Measurements from ENCODE around the gene WDR81. TPM values are rescaled to one million over a fixed set of nuclear protein-coding genes. Genes with fewer than 3 reads are reported as not detected.
"Not testable (repeated sequence)": the region's sequence is repeated elsewhere in the genome, so short reads cannot be mapped to it uniquely, and the experiment has no call there.

WDR81 gene
- total RNA-seq, 4 donors from 2014 or later = 37.1 to 83.3 (median 59.2) TPM

GRCh38 chr17:1690544-1691221 lies 33.8 kb upstream of the WDR81 start:
- Histone ChIP-seq H3K27ac (no peak overlapping the region), H3K9me3 (no peaks in the 10 kb centered on the region), H3K36me3 (no peaks in the 10 kb centered on the region), H3K27me3 (no peaks in the 10 kb centered on the region), H3K4me3 (no peak overlapping the region), H3K4me1 (no peaks in the 10 kb centered on the region)
- DNase-seq = no peak
- TF ChIP-seq POLR2A (IDR thresholded peaks at IDR 0.05) (no peak), CTCF (IDR thresholded peaks at IDR 0.05) (no peak)

DNA sequence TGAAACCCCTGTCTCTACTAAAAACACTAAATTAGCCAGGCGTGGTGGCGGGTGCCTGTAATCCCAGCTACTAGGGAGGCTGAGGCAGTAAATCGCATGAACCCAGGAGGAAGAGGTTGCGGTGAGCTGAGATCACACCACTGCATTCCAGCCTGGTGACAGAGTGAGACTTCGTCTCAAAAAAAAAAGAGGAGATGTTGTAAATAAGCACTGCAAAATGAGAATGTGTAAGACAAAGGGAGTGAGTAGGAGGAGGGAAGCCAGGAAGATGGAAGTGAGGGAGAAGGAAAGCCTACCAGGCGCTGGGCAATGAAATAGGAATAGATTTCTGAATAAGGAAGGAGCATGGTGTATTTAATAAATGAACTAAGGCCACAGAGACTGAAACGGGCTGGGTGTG lies 31.2 kb upstream of the WDR81 start:
- Histone ChIP-seq H3K4me1 (no peaks in the 10 kb centered on the region), H3K4me3 (no peak overlapping the region), H3K9me3 (no peaks in the 10 kb centered on the region), H3K27me3 (no peaks in the 10 kb centered on the region), H3K27ac (no peak overlapping the region), H3K36me3 (no peaks in the 10 kb centered on the region)
- TF ChIP-seq CTCF (IDR thresholded peaks at IDR 0.05) = no peak
- TF ChIP-seq POLR2A (IDR thresholded peaks at IDR 0.05) = no peak
- no peak for DNase-seq

DNA sequence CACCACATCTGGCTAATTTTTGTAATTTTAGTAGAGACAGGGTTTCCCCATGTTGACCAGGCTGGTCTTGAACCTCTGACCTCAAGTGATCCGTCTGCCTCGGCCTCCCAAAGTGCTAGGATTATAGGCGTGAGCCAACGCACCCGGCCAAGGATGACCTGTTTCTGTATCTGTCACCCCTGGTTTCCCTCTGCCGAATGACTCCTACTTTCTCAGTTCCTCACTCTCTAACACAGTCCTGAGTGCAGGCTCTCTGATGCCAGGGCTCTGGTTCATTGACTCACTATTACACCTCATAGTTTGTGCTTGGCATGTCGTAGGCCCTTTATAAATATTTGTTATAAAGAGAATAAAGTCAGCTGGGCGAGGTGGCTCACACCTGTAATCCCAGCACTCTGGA lies 29.1 kb upstream of the WDR81 start:
- Histone ChIP-seq H3K4me3 (no peak overlapping the region), H3K27ac (no peak overlapping the region), H3K9me3 (no peaks in the 10 kb centered on the region), H3K36me3 (no peaks in the 10 kb centered on the region), H3K27me3 (no peaks in the 10 kb centered on the region), H3K4me1 (no peaks in the 10 kb centered on the region)
- DNase-seq = no peak
- TF ChIP-seq POLR2A (IDR thresholded peaks at IDR 0.05) (no peak), CTCF (IDR thresholded peaks at IDR 0.05) (no peak)

DNA sequence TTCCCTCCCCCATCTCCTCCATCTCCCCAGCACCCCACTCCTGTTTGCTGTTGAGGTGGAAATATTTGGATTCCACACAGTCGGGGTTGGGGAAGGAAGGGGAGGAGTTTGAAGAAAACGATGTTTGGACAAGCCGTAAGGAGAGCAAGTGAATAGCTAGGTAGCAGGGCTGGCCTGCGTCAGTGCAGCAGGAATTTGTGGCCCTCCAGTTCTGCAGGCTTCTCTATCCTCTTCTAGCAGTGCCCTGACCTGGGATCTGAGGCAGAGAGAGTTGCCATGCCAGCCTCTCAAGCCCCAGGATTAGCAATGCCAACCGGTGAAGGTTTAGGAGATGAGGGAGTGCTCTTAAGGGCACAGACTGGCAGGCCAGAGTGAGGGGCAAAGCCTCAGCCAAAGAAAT lies 26.8 kb upstream of the WDR81 start:
- H3K36me3 ChIP-seq = no peaks in the 10 kb centered on the region
- DNase-seq = no peak
- H3K27me3 ChIP-seq = no peaks in the 10 kb centered on the region
- H3K27ac ChIP-seq = no peak overlapping the region
- TF ChIP-seq POLR2A (IDR thresholded peaks at IDR 0.05) (no peak), CTCF (IDR thresholded peaks at IDR 0.05) (no peak)
- H3K4me3 ChIP-seq = no peak overlapping the region
- no peaks in the 10 kb centered on the region for H3K4me1 ChIP-seq
- no peaks in the 10 kb centered on the region for H3K9me3 ChIP-seq

DNA sequence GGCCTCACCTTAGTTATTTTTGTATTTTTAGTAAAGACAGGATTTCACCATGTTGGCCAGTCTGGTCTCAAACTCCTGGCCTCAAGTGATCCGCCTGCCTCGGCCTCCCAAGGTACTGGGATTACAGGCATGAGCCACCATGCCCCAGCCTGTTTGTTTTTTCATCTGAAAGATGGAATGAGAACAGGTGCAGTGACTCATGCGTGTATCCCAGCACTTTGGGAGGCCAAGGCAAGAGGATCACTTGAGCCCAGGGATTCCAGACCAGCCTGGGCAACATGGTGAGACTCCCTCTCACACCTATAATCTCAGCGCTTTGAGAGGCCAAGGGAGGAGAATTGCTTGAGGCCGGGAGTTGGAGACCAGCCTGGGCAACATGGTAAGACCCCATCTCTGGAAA lies 24.6 kb upstream of the WDR81 start:
- not testable (repeated sequence) for H3K9me3 ChIP-seq, H3K4me3 ChIP-seq, H3K4me1 ChIP-seq, H3K36me3 ChIP-seq, H3K27me3 ChIP-seq, DNase-seq, H3K27ac ChIP-seq

DNA sequence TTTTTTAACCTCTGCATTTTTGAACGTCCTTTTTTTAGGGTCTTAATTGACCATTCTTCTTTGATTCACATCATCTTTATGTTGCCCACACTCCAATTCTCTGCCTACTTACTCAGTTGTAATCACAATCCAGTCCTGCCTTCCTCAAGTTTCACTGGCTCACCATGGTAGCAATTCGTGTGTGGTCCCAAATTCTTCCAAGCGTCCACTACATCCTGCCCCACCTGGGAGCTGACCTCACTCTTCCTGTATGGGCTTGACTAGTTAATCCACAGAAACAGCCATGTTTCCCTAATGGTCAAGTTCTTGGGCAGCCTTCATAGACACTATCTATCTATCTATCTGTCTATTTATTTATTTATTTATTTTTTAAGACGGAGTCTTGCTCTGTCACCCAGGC lies 21.4 kb upstream of the WDR81 start:
- Histone ChIP-seq H3K4me1 (no peaks in the 10 kb centered on the region), H3K27me3 (no peaks in the 10 kb centered on the region), H3K36me3 (peaks cover 0 to 10% (median 0%) of the 10 kb centered on the region in 3 donors), H3K4me3 (no peak overlapping the region), H3K27ac (no peak overlapping the region), H3K9me3 (no peaks in the 10 kb centered on the region)
- no peak for DNase-seq
- TF ChIP-seq CTCF (IDR thresholded peaks at IDR 0.05) = no peak
- no peak for TF ChIP-seq POLR2A (IDR thresholded peaks at IDR 0.05)

Data from Peyer's patch (tissue), 4 donors.